BJ (cell line): ENCODE measurements around the gene TAOK1. TPM values are rescaled to one million over a fixed set of nuclear protein-coding genes. Genes with fewer than 3 reads are reported as not detected.
A peak's percentile ranks its signal among the peaks of the same experiment; 100 is the strongest.

Source experiments
- CTCF ChIA-PET: fragments of 350-600 bp; formaldehyde crosslinking; extraction: SDS; loops from one replicate; lab custom pipeline; 2021; ENCODE audit warnings: antibody characterized with exemption, inconsistent platforms; lab: Yijun Ruan, JAX
- POLR2A ChIA-PET: fragments of 300-600 bp; sonication (Branson Sonifier 250); formaldehyde crosslinking; extraction: SDS; loops from one replicate; lab custom pipeline; 2021; ENCODE audit warnings: antibody characterized with exemption; lab: Charles Lee
- DNase-seq: peaks from one replicate; pipeline ENCODE4 v3.0.0-alpha.2; 2011; ENCODE audit warnings: low read depth
- H3K27me3 ChIP-seq: 2 replicates; pipeline ENCODE4 v1.6.0; 2011; ENCODE audit warnings: low read length; ENCODE audit not compliant: control insufficient read depth, insufficient read depth
- H3K36me3 ChIP-seq: 2 replicates; pipeline ENCODE4 v1.5.1; 2011; ENCODE audit warnings: low read length; ENCODE audit not compliant: control insufficient read depth, insufficient read depth
- H3K4me3 ChIP-seq: 2 replicates; pipeline ENCODE4 v1.5.1; 2011; ENCODE audit warnings: low read depth, mild to moderate bottlenecking, control low read depth, low read length
- polyA plus RNA-seq: library from polyadenylated mRNA; depleted of rRNA; stranded (reverse); fragments of >200 nt; gene quantifications from 2 replicates; pipeline ENCODE4 v1.2.3, GENCODE V29; 2011
- TF ChIP-seq, protein P1 (sequence below): IDR thresholded peaks from 2 replicates; pipeline ENCODE4 v1.5.1; 2011; ENCODE audit warnings: low read depth, mild to moderate bottlenecking, control low read depth, inconsistent platforms, low read length, moderate library complexity; ENCODE audit not compliant: insufficient read depth

The TAOK1 gene
- polyA plus RNA-seq, 1 experiment: 9.1 TPM

DNA sequence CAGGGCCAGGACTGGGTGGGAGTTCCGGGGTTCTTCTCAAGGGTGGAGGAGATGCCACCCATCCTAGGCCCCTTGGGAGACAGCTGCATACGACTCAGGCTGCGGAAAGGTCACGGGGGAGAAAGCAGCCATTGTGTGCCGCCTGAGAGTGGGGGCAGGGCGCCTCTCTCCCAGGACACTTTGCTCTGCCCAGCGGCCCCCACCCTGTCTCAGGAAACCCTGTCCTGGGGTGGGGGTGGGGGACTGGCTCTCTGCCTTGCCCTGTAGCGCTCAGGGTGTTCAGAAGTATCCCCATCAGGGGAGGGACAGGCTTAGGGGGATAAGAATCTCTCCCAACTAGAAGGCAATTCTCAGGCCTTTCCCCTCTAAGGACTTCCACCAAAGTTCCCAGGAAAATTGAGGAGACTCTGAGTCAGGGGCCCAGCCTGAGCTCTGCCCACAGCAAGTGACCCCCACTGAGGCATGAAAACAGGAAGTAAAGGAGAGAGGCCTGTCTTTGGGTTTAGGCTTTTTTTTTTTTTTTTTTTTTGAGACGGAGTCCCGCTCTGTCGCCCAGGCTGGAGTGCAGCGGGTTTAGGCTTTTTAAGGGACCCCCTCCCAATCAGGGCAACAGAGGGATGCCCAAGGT is 194.4 kb downstream of the TAOK1 start:
- CTCF ChIA-PET: interaction anchor here (1.3 to 4.1 kb wide), 2 partner anchors 8 to 13 kb away, joined by 3 to 36 read pairs; no protein-coding TSS in a partner anchor
- TF ChIP-seq, protein P1, sequence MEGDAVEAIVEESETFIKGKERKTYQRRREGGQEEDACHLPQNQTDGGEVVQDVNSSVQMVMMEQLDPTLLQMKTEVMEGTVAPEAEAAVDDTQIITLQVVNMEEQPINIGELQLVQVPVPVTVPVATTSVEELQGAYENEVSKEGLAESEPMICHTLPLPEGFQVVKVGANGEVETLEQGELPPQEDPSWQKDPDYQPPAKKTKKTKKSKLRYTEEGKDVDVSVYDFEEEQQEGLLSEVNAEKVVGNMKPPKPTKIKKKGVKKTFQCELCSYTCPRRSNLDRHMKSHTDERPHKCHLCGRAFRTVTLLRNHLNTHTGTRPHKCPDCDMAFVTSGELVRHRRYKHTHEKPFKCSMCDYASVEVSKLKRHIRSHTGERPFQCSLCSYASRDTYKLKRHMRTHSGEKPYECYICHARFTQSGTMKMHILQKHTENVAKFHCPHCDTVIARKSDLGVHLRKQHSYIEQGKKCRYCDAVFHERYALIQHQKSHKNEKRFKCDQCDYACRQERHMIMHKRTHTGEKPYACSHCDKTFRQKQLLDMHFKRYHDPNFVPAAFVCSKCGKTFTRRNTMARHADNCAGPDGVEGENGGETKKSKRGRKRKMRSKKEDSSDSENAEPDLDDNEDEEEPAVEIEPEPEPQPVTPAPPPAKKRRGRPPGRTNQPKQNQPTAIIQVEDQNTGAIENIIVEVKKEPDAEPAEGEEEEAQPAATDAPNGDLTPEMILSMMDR: no peak
- POLR2A ChIA-PET: no interaction called here
- no peak overlapping the region for H3K4me3 ChIP-seq
- no peaks in the 10 kb centered on the region for H3K27me3 ChIP-seq
- no peak for DNase-seq
- peaks cover 17% of the 10 kb centered on the region for H3K36me3 ChIP-seq

DNA sequence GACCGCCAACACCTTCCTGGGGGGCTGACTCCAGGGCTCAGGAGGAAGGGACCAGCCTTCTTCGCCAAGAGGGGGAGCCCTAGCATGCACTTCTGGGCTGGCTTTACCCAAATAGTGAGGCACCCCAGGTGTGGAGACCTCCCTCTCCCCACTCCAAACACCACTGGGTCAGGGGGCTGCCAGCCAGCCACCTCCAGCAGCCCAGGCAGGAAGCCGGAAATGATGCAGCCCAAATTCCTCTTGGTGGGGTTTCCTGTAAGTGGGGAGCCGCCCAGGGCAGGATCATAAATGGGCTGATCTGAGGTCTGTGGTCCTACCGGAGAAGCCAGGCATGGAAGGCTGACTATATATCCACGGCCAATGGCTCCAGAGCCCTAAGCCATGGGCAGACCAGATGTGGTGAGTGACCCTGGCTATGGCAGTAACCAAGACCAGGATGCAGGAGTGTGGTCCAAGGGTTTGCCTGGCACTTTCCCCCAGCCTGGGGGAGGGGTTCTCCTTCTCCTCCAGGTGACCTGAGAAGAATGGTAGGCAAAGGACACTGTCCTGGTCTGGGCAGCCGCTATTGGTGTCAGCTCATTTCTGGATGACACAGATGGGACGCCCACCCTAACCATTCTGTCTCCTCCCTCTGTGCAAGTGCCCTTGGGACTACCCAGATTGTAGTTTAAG is 195.1 kb downstream of the TAOK1 start:
- Histone ChIP-seq H3K4me3 (no peak overlapping the region), H3K36me3 (peaks cover 17% of the 10 kb centered on the region), H3K27me3 (no peaks in the 10 kb centered on the region)
- POLR2A ChIA-PET: no interaction called here
- CTCF ChIA-PET: interaction anchor here (1.0 to 1.7 kb wide), 4 partner anchors 9 to 33 kb away, joined by 3 to 6 read pairs (median 3); no protein-coding TSS in a partner anchor
- TF ChIP-seq, protein P1: peak; percentile 42
- no peak for DNase-seq

DNA sequence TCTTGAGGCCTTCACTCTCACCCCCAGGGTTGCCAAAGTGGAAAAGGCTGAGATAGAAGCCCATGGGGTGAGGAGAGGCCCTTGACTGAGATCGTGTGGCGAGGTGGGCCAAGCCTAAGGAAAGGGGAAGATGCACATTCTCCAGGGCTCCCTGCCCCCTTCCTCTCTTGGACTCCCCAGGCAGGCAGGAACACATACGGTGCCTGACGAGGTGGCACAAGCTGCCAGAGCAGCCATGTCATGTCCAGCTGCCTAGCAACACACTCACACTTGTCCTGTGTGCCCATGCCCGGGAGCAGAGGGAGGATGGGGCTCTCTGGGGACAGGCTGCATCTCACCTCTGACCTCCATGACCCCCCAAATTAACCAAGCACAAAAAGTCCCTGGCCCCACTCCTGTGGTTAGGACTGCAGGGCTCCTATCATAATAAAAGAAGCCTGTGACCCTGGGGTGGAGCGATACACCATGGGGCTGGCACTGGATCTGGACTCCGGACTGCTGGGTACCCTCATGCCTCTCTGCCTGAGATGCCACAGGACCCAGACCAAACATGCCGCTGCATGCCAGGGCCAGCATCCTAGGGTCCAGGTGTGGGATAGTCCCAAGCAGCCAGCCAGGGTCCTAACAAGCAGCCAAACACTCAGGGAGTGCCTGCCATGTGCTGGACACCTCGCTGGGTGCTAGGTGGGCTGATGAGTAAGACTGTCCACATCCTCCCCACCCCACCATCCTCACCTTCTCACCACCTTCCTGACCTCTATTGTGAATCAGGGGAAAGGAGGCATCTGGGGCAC is 196.7 kb downstream of the TAOK1 start:
- CTCF ChIA-PET: interaction anchor here (0.6 to 2.5 kb wide), 8 partner anchors 9 to 400 kb away, joined by 3 to 18 read pairs (median 4); no protein-coding TSS in a partner anchor
- H3K4me3 ChIP-seq: no peak overlapping the region
- POLR2A ChIA-PET: no interaction called here

DNA sequence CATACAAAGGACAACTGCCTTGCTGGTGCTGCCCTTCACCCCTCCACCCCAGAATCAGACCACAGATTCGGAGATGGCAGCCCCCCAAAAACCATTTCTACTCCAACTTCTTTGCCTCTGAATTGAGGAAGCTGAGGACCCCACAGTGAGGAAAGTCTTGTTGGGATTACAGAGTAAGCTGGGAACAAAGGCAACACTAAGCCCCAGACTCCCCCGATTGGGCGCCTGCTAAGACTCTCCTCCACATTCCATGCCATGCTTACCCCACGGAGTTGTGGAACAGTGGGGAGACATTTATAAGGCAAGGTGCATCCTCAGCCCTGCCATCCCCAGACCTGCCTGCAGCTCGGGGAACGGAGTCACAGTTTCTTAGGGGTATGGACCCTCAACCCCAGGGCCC is 197.4 kb downstream of the TAOK1 start:
- Histone ChIP-seq H3K27me3 (no peaks in the 10 kb centered on the region), H3K4me3 (peak overlapping the region; percentile 79), H3K36me3 (peaks cover 8% of the 10 kb centered on the region)
- TF ChIP-seq, protein P1: no peak
- ChIA-PET POLR2A (no interaction called here), CTCF (interaction anchor here (0.6 to 2.5 kb wide), 8 partner anchors 9 to 218 kb away, joined by 3 to 18 read pairs (median 3); partner anchors contain the start of gene ABHD15)
- no peak for DNase-seq

More for the DNA sequence above, 196.7 kb downstream of the TAOK1 start:
- TF ChIP-seq, protein P1: no peak
- Histone ChIP-seq H3K36me3 (peaks cover 12% of the 10 kb centered on the region), H3K27me3 (no peaks in the 10 kb centered on the region)
- no peak for DNase-seq
